NB4 (cell line): ENCODE data around the gene IL17A.

Experiments
- DNase-seq: peaks from one replicate; pipeline ENCODE4 v3.0.0; 2010; ENCODE audit warnings: low read depth
- H3K4me3 ChIP-seq: one replicate; pipeline ENCODE4 v1.5.1; 2011; ENCODE audit warnings: mild to moderate bottlenecking, low read depth, low read length, moderate library complexity
- MAX ChIP-seq: IDR thresholded peaks from 2 replicates; pipeline ENCODE4 v1.6.1; 2011; ENCODE audit warnings: low read depth, low read length
- MYC ChIP-seq: IDR thresholded peaks from 2 replicates; pipeline ENCODE4 v1.6.1; 2011; ENCODE audit warnings: low read depth, low read length
- POLR2A ChIP-seq: IDR thresholded peaks from 2 replicates; pipeline ENCODE4 v1.6.1; 2011; ENCODE audit warnings: mild to moderate bottlenecking; ENCODE audit not compliant: insufficient read length; ENCODE audit errors: extremely low read depth
- TF ChIP-seq, protein P1 (sequence below): IDR thresholded peaks from one replicate; pipeline ENCODE4 v1.5.1; 2012; ENCODE audit warnings: low read depth, low read length

Gene IL17A

DNA sequence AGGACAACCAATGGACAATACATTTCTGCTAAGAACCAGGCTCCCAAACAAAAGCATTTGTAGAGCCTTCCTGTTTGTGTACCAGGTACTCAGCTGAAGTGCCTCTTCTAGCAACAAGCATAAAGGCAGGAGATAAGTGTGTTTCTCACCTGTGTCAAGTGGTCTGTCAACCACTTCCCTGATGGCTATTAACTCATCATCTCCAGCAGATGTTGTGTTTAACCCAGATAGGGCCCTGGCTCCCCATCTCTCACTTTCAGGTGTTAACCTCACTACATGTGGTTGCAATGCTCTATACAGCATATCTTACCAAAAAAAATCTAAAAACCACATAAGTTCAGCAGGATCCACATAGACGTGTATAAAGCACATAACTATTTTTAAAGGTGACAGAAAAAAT is 9.6 kb upstream of the IL17A start:
- no peak for DNase-seq
- H3K4me3 ChIP-seq = no peak overlapping the region
- TF ChIP-seq POLR2A (no peak), MAX (no peak), MYC (no peak)
- TF ChIP-seq, protein P1, sequence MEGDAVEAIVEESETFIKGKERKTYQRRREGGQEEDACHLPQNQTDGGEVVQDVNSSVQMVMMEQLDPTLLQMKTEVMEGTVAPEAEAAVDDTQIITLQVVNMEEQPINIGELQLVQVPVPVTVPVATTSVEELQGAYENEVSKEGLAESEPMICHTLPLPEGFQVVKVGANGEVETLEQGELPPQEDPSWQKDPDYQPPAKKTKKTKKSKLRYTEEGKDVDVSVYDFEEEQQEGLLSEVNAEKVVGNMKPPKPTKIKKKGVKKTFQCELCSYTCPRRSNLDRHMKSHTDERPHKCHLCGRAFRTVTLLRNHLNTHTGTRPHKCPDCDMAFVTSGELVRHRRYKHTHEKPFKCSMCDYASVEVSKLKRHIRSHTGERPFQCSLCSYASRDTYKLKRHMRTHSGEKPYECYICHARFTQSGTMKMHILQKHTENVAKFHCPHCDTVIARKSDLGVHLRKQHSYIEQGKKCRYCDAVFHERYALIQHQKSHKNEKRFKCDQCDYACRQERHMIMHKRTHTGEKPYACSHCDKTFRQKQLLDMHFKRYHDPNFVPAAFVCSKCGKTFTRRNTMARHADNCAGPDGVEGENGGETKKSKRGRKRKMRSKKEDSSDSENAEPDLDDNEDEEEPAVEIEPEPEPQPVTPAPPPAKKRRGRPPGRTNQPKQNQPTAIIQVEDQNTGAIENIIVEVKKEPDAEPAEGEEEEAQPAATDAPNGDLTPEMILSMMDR = no peak

DNA sequence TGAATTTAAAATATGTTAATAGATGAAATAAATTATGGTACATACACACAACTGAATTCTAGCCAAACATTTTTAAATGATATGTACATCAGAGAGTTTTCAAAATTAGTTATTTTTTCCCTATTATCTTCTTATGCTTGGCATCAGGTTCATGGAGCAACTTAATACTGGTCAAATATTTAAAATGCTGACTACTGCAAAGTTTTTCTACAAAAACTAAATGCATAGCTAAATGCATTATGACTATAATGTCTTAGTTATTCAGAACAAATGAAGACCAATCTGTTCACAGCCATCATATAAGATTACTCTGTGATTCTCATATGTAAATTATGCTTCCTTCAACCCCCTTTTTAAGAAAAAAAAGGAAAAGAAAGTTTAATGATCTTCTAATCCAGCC is 8.2 kb upstream of the IL17A start:
- no peak overlapping the region for H3K4me3 ChIP-seq
- no peak for DNase-seq
- TF ChIP-seq, protein P1 = no peak
- TF ChIP-seq POLR2A = no peak
- TF ChIP-seq MYC = no peak
- no peak for TF ChIP-seq MAX

- TF ChIP-seq, protein P1 = no peak
- TF ChIP-seq MYC (no peak), POLR2A (no peak), MAX (no peak)
Observed at GRCh38 chr6:52180787-52181558, 5.2 kb upstream of the IL17A start.

GRCh38 chr6:52183131-52183713 is 3.0 kb upstream of the IL17A start:
- no peak overlapping the region for H3K4me3 ChIP-seq
- no peak for DNase-seq
- TF ChIP-seq, protein P1 = no peak
- TF ChIP-seq POLR2A (no peak), MYC (no peak), MAX (no peak)

More at GRCh38 chr6:52180787-52181558, 5.2 kb upstream of the IL17A start:
- no peak for DNase-seq
- H3K4me3 ChIP-seq = no peak overlapping the region

GRCh38 chr6:52186480-52186879 is 305 bp downstream of the IL17A start:
- H3K4me3 ChIP-seq = no peak overlapping the region
- TF ChIP-seq MYC (no peak), MAX (no peak), POLR2A (no peak)
- TF ChIP-seq, protein P1 = no peak
- DNase-seq = no peak
